HuH-7 (cell line): ENCODE data around the gene CBFA2T3.

Source experiments
- DNase-seq: peaks from one replicate; pipeline ENCODE4 v3.0.0; 2011; ENCODE audit warnings: low spot score

The CBFA2T3 gene

GRCh38 chr16:88839026-88839529, 137.9 kb downstream of the CBFA2T3 start:
- DNase-seq = peak; percentile 52

GRCh38 chr16:88838566-88838965, 138.4 kb downstream of the CBFA2T3 start:
- no peak for DNase-seq

GRCh38 chr16:88837806-88838205, 139.2 kb downstream of the CBFA2T3 start:
- DNase-seq = no peak

- no peak for DNase-seq
Measured at GRCh38 chr16:88836791-88837190, 140.2 kb downstream of the CBFA2T3 start.

- DNase-seq = no peak
Measured at GRCh38 chr16:88835818-88836217, 141.2 kb downstream of the CBFA2T3 start.

- DNase-seq = no peak
Measured at GRCh38 chr16:88835383-88835782, 141.6 kb downstream of the CBFA2T3 start.

- DNase-seq = no peak
Measured at GRCh38 chr16:88834670-88835069, 142.3 kb downstream of the CBFA2T3 start.

- DNase-seq = no peak
Measured at GRCh38 chr16:88833086-88833485, 143.9 kb downstream of the CBFA2T3 start.

- no peak for DNase-seq
Measured at GRCh38 chr16:88831838-88832237, 145.2 kb downstream of the CBFA2T3 start.

- no peak for DNase-seq
Measured at GRCh38 chr16:88830783-88831182, 146.2 kb downstream of the CBFA2T3 start.

GRCh38 chr16:88830258-88830657, 146.7 kb downstream of the CBFA2T3 start:
- no peak for DNase-seq

GRCh38 chr16:88828711-88829110, 148.3 kb downstream of the CBFA2T3 start:
- no peak for DNase-seq

GRCh38 chr16:88827727-88828126, 149.3 kb downstream of the CBFA2T3 start:
- DNase-seq = no peak

- DNase-seq = no peak
Measured at GRCh38 chr16:88826070-88826840, 150.8 kb downstream of the CBFA2T3 start.

- DNase-seq = no peak
Measured at GRCh38 chr16:88825146-88825545, 151.9 kb downstream of the CBFA2T3 start.
